KMS-11 (cell line): ENCODE results near the gene SPAG17.
"Not testable (repeated sequence)": the region's sequence is repeated elsewhere in the genome, so short reads cannot be mapped to it uniquely, and the experiment has no call there.

Source experiments
- H2AFZ ChIP-seq: fragments of 200-600 bp; sonication (generic); 2 replicates; pipeline ENCODE4 v1.6.1; 2016; ENCODE audit warnings: antibody characterized with exemption, mixed run types, low read depth
- H3K27ac ChIP-seq: fragments of 200-600 bp; sonication (generic); 2 replicates; pipeline ENCODE4 v1.6.1; 2016; ENCODE audit warnings: mild to moderate bottlenecking, mixed run types
- H3K27me3 ChIP-seq: fragments of 200-600 bp; sonication (generic); 2 replicates; pipeline ENCODE4 v1.6.1; 2017; ENCODE audit warnings: mild to moderate bottlenecking, low read depth, mixed run types, moderate library complexity; ENCODE audit not compliant: insufficient read depth
- H3K36me3 ChIP-seq: fragments of 200-600 bp; sonication (generic); 2 replicates; pipeline ENCODE4 v1.6.1; 2017; ENCODE audit warnings: mild to moderate bottlenecking, mixed run types; ENCODE audit not compliant: insufficient read depth
- H3K4me1 ChIP-seq: fragments of 200-600 bp; sonication (generic); 2 replicates; pipeline ENCODE4 v1.6.1; 2016; ENCODE audit warnings: mild to moderate bottlenecking, low read depth, mixed run types; ENCODE audit not compliant: poor library complexity, severe bottlenecking
- H3K4me2 ChIP-seq: fragments of 200-600 bp; sonication (generic); 2 replicates; pipeline ENCODE4 v1.7.0; 2016; ENCODE audit warnings: mild to moderate bottlenecking, mixed run types
- H3K4me3 ChIP-seq: fragments of 200-600 bp; sonication (generic); IDR thresholded peaks from 2 replicates; pipeline ENCODE4 v1.6.1; 2017; ENCODE audit warnings: low read depth, low read length, mixed read lengths; ENCODE audit not compliant: insufficient read depth
- H3K79me2 ChIP-seq: fragments of 200-600 bp; sonication (generic); 2 replicates; pipeline ENCODE4 v1.6.1; 2016; ENCODE audit warnings: low read depth, mixed run types; ENCODE audit not compliant: insufficient read depth
- H3K9ac ChIP-seq: fragments of 200-600 bp; sonication (generic); 2 replicates; pipeline ENCODE4 v1.6.1; 2016; ENCODE audit warnings: mild to moderate bottlenecking, mixed run types
- H4K20me1 ChIP-seq: fragments of 200-600 bp; sonication (generic); 2 replicates; pipeline ENCODE4 v1.6.1; 2016; ENCODE audit warnings: mild to moderate bottlenecking, mixed run types; ENCODE audit not compliant: insufficient read depth
- CTCF ChIP-seq: fragments of 200-600 bp; sonication (generic); conservative IDR thresholded peaks from 2 replicates; pipeline ENCODE4 v1.6.1; 2017; ENCODE audit warnings: low read depth, mild to moderate bottlenecking, antibody characterized with exemption, low read length, moderate library complexity, mixed read lengths

SPAG17 gene

GRCh38 chr1:117929343-117930172, 255.5 kb downstream of the SPAG17 start, which contains the start of the genes GDAP2 and WDR3:
TSS of gene GDAP2 (minus strand) at chr1:117929621. CDS start at chr1:117920357, 9,264 bp downstream.
TSS of gene WDR3 (plus strand) at chr1:117929739. CDS start at chr1:117933320, 3,581 bp downstream.
- peak within 1 kb of the TSS; percentile 37; the same call in 1 of the 2 replicates for H3K9ac ChIP-seq
- no peak within 1 kb of the TSS for H3K4me3 ChIP-seq
- H3K4me2 ChIP-seq = peak within 1 kb of the TSS; percentile 48
- peak within 1 kb of the TSS; percentile 28; the same call in 1 of the 2 replicates for H3K27ac ChIP-seq
- peak within 1 kb of the TSS; percentile 30; the same call in 1 of the 2 replicates for H2AFZ ChIP-seq
- no peaks in the 10 kb centered on the region for H3K27me3 ChIP-seq
- no peaks in the 10 kb centered on the region for H3K36me3 ChIP-seq
- no peaks in the 10 kb centered on the region for H4K20me1 ChIP-seq
- no peak for TF ChIP-seq CTCF
- H3K4me1 ChIP-seq = peaks cover 12% of the 10 kb centered on the region
- peaks cover 10% of the 10 kb centered on the region; the same call in 1 of the 2 replicates for H3K79me2 ChIP-seq

GRCh38 chr1:117928881-117929342, 256.1 kb downstream of the SPAG17 start:
- H4K20me1 ChIP-seq = no peaks in the 10 kb centered on the region
- peaks cover 12% of the 10 kb centered on the region for H3K4me1 ChIP-seq
- no peak for TF ChIP-seq CTCF
- no peaks in the 10 kb centered on the region for H3K27me3 ChIP-seq
- peak overlapping the region; percentile 48 for H3K4me2 ChIP-seq
- no peak overlapping the region for H3K4me3 ChIP-seq
- H3K36me3 ChIP-seq = no peaks in the 10 kb centered on the region
- H3K27ac ChIP-seq = no peak overlapping the region
- 0 out of 2 replicates have a peak overlapping the region, but pooled peaks have one; percentile 3 for H3K9ac ChIP-seq
- no peak overlapping the region; the same call in 1 of the 2 replicates for H2AFZ ChIP-seq
- H3K79me2 ChIP-seq = peaks cover 10% of the 10 kb centered on the region; the same call in 1 of the 2 replicates

GRCh38 chr1:117925981-117926380, 259.0 kb downstream of the SPAG17 start:
- Histone ChIP-seq H3K27ac (no peak overlapping the region), H4K20me1 (no peaks in the 10 kb centered on the region), H3K4me1 (peaks cover 9% of the 10 kb centered on the region), H3K79me2 (peaks cover 2% of the 10 kb centered on the region; the same call in 1 of the 2 replicates), H2AFZ (no peak overlapping the region), H3K36me3 (no peaks in the 10 kb centered on the region), H3K4me3 (no peak overlapping the region), H3K27me3 (no peaks in the 10 kb centered on the region), H3K4me2 (no peak overlapping the region), H3K9ac (no peak overlapping the region)
- TF ChIP-seq CTCF = no peak

GRCh38 chr1:117922717-117923116, 262.3 kb downstream of the SPAG17 start:
- H4K20me1 ChIP-seq, H3K27ac ChIP-seq, H3K79me2 ChIP-seq, H3K9ac ChIP-seq, H3K4me2 ChIP-seq, H3K4me3 ChIP-seq, H3K36me3 ChIP-seq, H3K27me3 ChIP-seq, H3K4me1 ChIP-seq, H2AFZ ChIP-seq: not testable (repeated sequence)
